DOHH2 (cell line): ENCODE measurements around the gene ACTR5.
A peak's percentile ranks its signal among the peaks of the same experiment; 100 is the strongest.

Source experiments
- H3F3A ChIP-seq: fragments of 200-600 bp; sonication (generic), shearing (Covaris generic); 2 replicates; pipeline ENCODE4 v1.6.0; 2016; ENCODE audit warnings: antibody characterized with exemption, mild to moderate bottlenecking; ENCODE audit not compliant: control insufficient read depth, insufficient read depth
- H3K27ac ChIP-seq: fragments of 200-600 bp; sonication (generic); 2 replicates; pipeline ENCODE4 v1.5.1; 2014; ENCODE audit warnings: low read depth, mild to moderate bottlenecking, low read length, moderate library complexity
- H3K27me3 ChIP-seq: fragments of 200-600 bp; sonication (generic); 2 replicates; pipeline ENCODE4 v1.6.1; 2014; ENCODE audit warnings: mild to moderate bottlenecking, low read length, mixed read lengths; ENCODE audit not compliant: control insufficient read depth
- H3K36me3 ChIP-seq: fragments of 200-600 bp; sonication (generic); 2 replicates; pipeline ENCODE4 v1.6.1; 2014; ENCODE audit warnings: mild to moderate bottlenecking, low read length, moderate library complexity, mixed read lengths; ENCODE audit not compliant: control insufficient read depth
- H3K4me1 ChIP-seq: fragments of 200-600 bp; sonication (generic); 2 replicates; pipeline ENCODE4 v1.6.1; 2014; ENCODE audit warnings: mild to moderate bottlenecking, low read length, mixed read lengths; ENCODE audit not compliant: control insufficient read depth
- H3K4me2 ChIP-seq: fragments of 200-600 bp; sonication (generic); 2 replicates; pipeline ENCODE4 v1.6.0; 2014; ENCODE audit warnings: mild to moderate bottlenecking, low read length, moderate library complexity
- H3K4me3 ChIP-seq: fragments of 200-600 bp; sonication (generic); 2 replicates; pipeline ENCODE4 v1.5.1; 2014; ENCODE audit warnings: mild to moderate bottlenecking, low read length, mixed read lengths
- H3K79me2 ChIP-seq: fragments of 200-600 bp; sonication (generic); 2 replicates; pipeline ENCODE4 v1.6.1; 2014; ENCODE audit warnings: mild to moderate bottlenecking, low read length, mixed read lengths; ENCODE audit not compliant: control insufficient read depth
- H3K9me2 ChIP-seq: fragments of 200-600 bp; sonication (generic); replicated peaks from 2 replicates; pipeline ENCODE4 v1.6.1; 2014; ENCODE audit warnings: mild to moderate bottlenecking, low read length, mixed read lengths; ENCODE audit not compliant: control insufficient read depth
- H3K9me3 ChIP-seq: fragments of 200-600 bp; sonication (generic); 2 replicates; pipeline ENCODE4 v1.6.1; 2014; ENCODE audit warnings: antibody characterized with exemption, low read length, mixed read lengths; ENCODE audit not compliant: control insufficient read depth, insufficient read depth
- H4K20me1 ChIP-seq: fragments of 200-600 bp; sonication (generic); 2 replicates; pipeline ENCODE4 v1.6.0; 2014; ENCODE audit warnings: low read depth, mild to moderate bottlenecking, antibody characterized with exemption, low read length, moderate library complexity; ENCODE audit not compliant: control insufficient read depth, insufficient read depth
- CTCF ChIP-seq: fragments of 200-600 bp; sonication (generic); IDR thresholded peaks from one replicate; pipeline ENCODE4 v1.5.1; 2014; ENCODE audit warnings: antibody characterized with exemption, mild to moderate bottlenecking, low read depth, low read length; ENCODE audit not compliant: poor library complexity, severe bottlenecking
- EZH2phosphoT487 ChIP-seq: fragments of 200-600 bp; sonication (generic); IDR thresholded peaks from 2 replicates; pipeline ENCODE4 v1.6.1; 2017; ENCODE audit warnings: borderline replicate concordance, mild to moderate bottlenecking, antibody characterized with exemption, low read length, moderate library complexity, mixed read lengths

ACTR5 gene

GRCh38 chr20:38809942-38810341 lies 61.7 kb downstream of the ACTR5 start:
- no peaks in the 10 kb centered on the region for H3K27me3 ChIP-seq
- H3K4me3 ChIP-seq: peak overlapping the region; percentile 18; the same call in 1 of the 2 replicates
- TF ChIP-seq CTCF (no peak), EZH2phosphoT487 (no peak)
- no peaks in the 10 kb centered on the region for H3K9me3 ChIP-seq
- peak overlapping the region; percentile 87 for H3K4me2 ChIP-seq
- H3K79me2 ChIP-seq: peaks cover 93% of the 10 kb centered on the region
- no peaks in the 10 kb centered on the region for H3K9me2 ChIP-seq
- 0 out of 2 replicates have a peak, but pooled peaks cover 2% of the 10 kb centered on the region for H3F3A ChIP-seq
- peaks cover 77% of the 10 kb centered on the region for H3K4me1 ChIP-seq
- peaks cover 41% of the 10 kb centered on the region for H4K20me1 ChIP-seq
- no peak overlapping the region for H3K27ac ChIP-seq
- peaks cover 84% of the 10 kb centered on the region for H3K36me3 ChIP-seq

- Histone ChIP-seq H3K27ac (no peak overlapping the region), H3K36me3 (peaks cover 90% of the 10 kb centered on the region), H3K9me2 (no peaks in the 10 kb centered on the region), H3K4me2 (peak overlapping the region; percentile 29), H3K4me3 (peak overlapping the region; percentile 18; the same call in 1 of the 2 replicates), H3K79me2 (peaks cover 99% of the 10 kb centered on the region), H3K4me1 (peaks cover 74% of the 10 kb centered on the region), H3K9me3 (no peaks in the 10 kb centered on the region), H4K20me1 (peaks cover 48% of the 10 kb centered on the region), H3F3A (0 out of 2 replicates have a peak, but pooled peaks cover 2% of the 10 kb centered on the region), H3K27me3 (no peaks in the 10 kb centered on the region)
- TF ChIP-seq CTCF (no peak), EZH2phosphoT487 (no peak)
Measured at GRCh38 chr20:38810926-38811630, 62.8 kb downstream of the ACTR5 start.

- H3K27me3 ChIP-seq: no peaks in the 10 kb centered on the region
- peaks cover 93% of the 10 kb centered on the region for H3K36me3 ChIP-seq
- peak overlapping the region; percentile 28; the same call in 1 of the 2 replicates for H3K27ac ChIP-seq
- H3K79me2 ChIP-seq: peaks cover 99% of the 10 kb centered on the region
- peaks cover 52% of the 10 kb centered on the region for H4K20me1 ChIP-seq
- no peak overlapping the region for H3K4me3 ChIP-seq
- H3F3A ChIP-seq: 0 out of 2 replicates have a peak, but pooled peaks cover 2% of the 10 kb centered on the region
- no peaks in the 10 kb centered on the region for H3K9me2 ChIP-seq
- H3K9me3 ChIP-seq: no peaks in the 10 kb centered on the region
- TF ChIP-seq EZH2phosphoT487 (no peak), CTCF (no peak)
- peak overlapping the region; percentile 29 for H3K4me2 ChIP-seq
- H3K4me1 ChIP-seq: peaks cover 80% of the 10 kb centered on the region
Measured at GRCh38 chr20:38811769-38812168, 63.5 kb downstream of the ACTR5 start.
